NB4 (cell line): ENCODE data around the gene FXYD5.

Source experiments
- DNase-seq: peaks from one replicate; pipeline ENCODE4 v3.0.0; 2010; ENCODE audit warnings: low read depth
- H3K4me3 ChIP-seq: one replicate; pipeline ENCODE4 v1.5.1; 2011; ENCODE audit warnings: mild to moderate bottlenecking, low read depth, low read length, moderate library complexity
- MYC ChIP-seq: IDR thresholded peaks from 2 replicates; pipeline ENCODE4 v1.6.1; 2011; ENCODE audit warnings: low read depth, low read length
- POLR2A ChIP-seq: IDR thresholded peaks from 2 replicates; pipeline ENCODE4 v1.6.1; 2011; ENCODE audit warnings: mild to moderate bottlenecking; ENCODE audit not compliant: insufficient read length; ENCODE audit errors: extremely low read depth
- TF ChIP-seq, protein P1 (sequence below): IDR thresholded peaks from 2 replicates; pipeline ENCODE4 v1.6.1; 2011; ENCODE audit warnings: low read depth, low read length
- TF ChIP-seq, protein P2 (sequence below): IDR thresholded peaks from one replicate; pipeline ENCODE4 v1.5.1; 2012; ENCODE audit warnings: low read depth, low read length

FXYD5 gene

DNA sequence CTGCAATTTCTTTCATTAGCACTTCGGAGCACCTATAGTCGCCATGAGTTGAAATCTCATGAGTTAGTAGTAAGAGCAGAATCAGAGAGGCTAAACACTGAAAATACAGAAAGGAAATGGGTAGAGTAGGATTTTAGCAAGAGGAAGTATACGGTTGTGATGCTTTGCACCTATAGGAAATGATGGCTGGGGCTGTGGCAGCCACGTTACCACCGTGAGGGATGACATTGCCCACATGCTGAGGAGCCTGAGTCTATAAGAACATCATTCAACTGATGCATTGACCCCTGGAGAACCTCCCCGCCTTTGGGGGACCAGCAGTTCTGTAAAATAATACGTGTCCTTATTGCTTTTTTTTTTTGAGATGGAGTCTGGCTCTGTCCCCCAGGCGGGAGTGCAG, 53.6 kb downstream of the FXYD5 start:
- TF ChIP-seq, protein P1, sequence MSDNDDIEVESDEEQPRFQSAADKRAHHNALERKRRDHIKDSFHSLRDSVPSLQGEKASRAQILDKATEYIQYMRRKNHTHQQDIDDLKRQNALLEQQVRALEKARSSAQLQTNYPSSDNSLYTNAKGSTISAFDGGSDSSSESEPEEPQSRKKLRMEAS, result no peak
- TF ChIP-seq, protein P2, sequence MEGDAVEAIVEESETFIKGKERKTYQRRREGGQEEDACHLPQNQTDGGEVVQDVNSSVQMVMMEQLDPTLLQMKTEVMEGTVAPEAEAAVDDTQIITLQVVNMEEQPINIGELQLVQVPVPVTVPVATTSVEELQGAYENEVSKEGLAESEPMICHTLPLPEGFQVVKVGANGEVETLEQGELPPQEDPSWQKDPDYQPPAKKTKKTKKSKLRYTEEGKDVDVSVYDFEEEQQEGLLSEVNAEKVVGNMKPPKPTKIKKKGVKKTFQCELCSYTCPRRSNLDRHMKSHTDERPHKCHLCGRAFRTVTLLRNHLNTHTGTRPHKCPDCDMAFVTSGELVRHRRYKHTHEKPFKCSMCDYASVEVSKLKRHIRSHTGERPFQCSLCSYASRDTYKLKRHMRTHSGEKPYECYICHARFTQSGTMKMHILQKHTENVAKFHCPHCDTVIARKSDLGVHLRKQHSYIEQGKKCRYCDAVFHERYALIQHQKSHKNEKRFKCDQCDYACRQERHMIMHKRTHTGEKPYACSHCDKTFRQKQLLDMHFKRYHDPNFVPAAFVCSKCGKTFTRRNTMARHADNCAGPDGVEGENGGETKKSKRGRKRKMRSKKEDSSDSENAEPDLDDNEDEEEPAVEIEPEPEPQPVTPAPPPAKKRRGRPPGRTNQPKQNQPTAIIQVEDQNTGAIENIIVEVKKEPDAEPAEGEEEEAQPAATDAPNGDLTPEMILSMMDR, result no peak
- TF ChIP-seq MYC, result no peak
- TF ChIP-seq POLR2A, result no peak
- H3K4me3 ChIP-seq, result no peak overlapping the region
- DNase-seq, result no peak

DNA sequence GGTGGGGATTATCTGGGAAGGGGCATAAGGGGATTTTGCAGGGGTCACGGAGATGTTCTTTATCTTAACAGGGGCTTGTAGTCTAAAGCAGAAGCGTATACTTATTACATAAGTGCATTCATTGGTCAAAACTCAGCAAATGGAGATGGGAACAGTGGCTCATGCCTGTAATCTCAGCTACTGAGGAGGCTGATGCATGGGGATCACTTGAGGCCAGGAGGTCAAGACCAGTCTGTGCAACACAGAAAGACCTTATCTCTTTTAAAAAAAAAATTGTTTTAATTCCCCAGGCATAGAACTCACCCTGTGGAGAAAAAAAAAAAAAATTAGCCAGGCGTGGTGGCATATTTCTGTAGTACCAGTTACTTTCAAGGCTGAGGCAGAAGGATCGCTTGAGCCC, 55.1 kb downstream of the FXYD5 start:
- TF ChIP-seq POLR2A, result no peak
- TF ChIP-seq, protein P1, result no peak
- TF ChIP-seq, protein P2, result no peak
- no peak overlapping the region for H3K4me3 ChIP-seq
- DNase-seq, result no peak

DNA sequence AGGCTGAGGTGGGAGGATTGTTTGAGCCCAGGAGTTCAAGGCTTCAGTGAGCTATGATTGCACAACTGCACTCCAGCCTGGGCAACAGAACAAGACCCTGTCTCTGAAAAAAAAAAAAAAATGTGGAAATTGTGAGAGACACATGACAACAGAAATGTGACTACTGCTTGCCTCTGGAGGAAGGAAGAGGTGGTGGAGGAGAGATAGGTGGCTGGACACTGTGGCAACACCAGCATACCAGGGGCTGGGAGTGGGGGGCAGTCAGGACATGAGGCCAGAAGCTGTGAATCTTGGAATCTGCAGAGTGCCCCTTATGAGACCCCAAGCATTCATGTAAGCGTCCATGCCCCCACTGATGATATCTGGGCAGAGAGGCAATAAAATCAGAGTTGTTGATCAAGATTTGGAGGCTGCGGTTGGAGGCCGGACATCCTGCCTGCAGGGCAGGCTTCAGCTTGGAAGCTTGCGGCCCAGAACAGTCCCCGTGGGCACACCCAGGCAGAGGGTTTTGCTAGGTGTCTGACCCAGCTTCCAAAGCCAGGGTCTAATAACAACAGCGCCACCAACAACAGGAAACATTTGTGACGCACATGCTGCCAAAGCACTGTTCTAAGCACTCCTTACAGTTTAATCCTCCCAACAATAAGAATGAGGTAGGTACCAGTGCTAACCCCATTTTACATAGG, 57.2 kb downstream of the FXYD5 start:
- TF ChIP-seq, protein P2, result no peak
- no peak for TF ChIP-seq MYC
- DNase-seq, result peak; percentile 40
- no peak overlapping the region for H3K4me3 ChIP-seq

DNA sequence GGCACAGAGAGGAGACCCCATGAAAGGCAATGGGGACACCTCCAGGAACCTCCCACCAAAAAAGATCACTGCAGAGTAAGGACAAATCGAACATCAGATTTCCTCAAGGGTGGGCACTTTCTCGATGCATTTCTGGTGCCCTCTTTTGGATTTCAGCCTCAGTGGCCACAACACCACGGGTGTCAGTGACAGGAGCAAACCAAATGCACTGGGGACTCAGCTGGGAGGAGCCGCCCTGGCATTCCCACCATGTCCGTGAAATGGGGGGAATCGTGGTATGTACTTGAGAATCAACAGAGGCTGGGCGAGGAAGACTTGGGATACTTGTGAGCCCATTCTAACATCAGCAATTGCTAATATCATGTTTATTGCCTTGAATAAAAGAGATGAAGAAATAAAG, 57.7 kb downstream of the FXYD5 start:
- no peak for DNase-seq
- no peak overlapping the region for H3K4me3 ChIP-seq
- TF ChIP-seq POLR2A, result no peak
- TF ChIP-seq MYC, result no peak
- TF ChIP-seq, protein P2, result no peak
- TF ChIP-seq, protein P1, result no peak

DNA sequence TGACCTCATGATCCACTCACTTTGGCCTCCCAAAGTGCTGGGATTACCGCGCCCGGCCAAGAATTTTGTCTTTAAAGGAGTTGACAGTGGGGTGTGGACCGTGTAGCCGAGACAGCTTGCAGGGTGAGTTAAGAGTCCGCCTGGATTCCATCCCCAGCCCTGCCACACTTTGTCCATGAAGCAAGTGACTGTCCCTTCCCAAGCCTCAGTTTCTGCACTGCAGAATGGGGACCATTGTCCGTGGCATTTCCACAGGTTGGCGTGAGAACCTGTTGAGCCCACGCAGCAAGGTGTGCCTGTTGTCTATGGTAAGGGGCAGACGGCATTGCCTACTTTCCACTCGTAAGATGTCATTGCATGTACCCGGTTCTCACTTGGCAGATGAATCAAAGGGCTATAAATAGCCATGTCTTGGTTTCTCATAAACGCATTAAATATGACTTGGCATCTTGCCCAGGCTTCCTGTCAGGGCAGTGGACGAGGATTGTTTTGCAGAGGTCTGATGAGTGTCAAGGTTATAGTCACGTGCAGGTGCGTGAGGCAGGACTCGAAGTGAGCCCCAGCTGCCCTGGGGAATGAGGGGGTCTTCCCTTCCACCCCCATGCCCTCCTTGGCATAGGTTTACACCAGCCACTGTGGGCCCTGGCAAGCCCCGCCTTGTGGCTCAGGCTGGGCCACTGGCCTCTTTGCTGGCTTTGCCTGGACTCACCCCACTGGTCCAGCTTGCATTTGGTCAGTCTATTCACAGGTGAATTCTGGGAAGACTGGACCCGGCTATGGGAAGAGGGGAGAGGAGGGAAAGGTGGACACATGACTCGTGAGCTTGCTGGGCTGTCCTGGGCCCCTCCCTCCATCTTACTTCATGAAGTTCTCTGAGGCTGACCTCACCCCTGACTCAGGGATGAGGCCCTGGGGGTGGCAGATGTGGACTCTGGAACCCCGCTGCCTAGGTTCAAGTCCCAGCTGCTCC, 59.4 kb downstream of the FXYD5 start:
- H3K4me3 ChIP-seq, result no peak overlapping the region
- DNase-seq, result peak; percentile 71
- TF ChIP-seq MYC (no peak), POLR2A (no peak)
- TF ChIP-seq, protein P2, result no peak
- TF ChIP-seq, protein P1, result peak; percentile 66
